ENCODE data around the gene ZFP64.

GRCh38 chr20:52236292-52236691 is 44.7 kb upstream of the ZFP64 start:
- TF ChIP-seq CTCF (IDR thresholded peaks at IDR 0.05) (no peak), POLR2A (IDR thresholded peaks at IDR 0.05) (no peak)
